ENCODE data around the gene SKA1. TPM values are rescaled to one million over a fixed set of nuclear protein-coding genes. Genes with fewer than 3 reads are reported as not detected.
"Not testable (repeated sequence)": the region's sequence is repeated elsewhere in the genome, so short reads cannot be mapped to it uniquely, and the experiment has no call there.

SKA1 gene
- total and polyA plus RNA-seq, 8 donors, result 0.05 to 0.86 (median 0.37) TPM

DNA sequence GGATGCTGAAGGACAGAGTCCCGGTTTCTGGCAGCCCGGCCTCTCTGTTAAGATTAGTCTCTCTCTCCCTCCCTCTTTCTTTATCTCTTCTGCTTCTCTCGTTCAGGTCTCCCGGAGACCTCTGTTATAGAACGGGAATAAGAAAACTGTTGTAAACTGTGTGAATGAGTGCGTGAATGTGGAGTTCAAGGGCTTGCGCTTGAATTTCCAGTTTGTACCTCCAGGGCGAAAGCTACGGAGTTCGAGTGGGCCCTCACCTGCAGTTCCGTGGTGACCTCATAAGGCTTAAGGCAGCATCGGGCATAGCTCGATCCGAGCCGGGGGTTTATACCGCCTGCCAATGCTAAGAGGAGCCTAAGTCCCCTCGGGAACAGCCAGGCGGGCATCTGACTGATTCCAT is 26.4 kb downstream of the SKA1 start:
- H3K9me3 ChIP-seq, result no peaks in the 10 kb centered on the region
- TF ChIP-seq, protein P1, sequence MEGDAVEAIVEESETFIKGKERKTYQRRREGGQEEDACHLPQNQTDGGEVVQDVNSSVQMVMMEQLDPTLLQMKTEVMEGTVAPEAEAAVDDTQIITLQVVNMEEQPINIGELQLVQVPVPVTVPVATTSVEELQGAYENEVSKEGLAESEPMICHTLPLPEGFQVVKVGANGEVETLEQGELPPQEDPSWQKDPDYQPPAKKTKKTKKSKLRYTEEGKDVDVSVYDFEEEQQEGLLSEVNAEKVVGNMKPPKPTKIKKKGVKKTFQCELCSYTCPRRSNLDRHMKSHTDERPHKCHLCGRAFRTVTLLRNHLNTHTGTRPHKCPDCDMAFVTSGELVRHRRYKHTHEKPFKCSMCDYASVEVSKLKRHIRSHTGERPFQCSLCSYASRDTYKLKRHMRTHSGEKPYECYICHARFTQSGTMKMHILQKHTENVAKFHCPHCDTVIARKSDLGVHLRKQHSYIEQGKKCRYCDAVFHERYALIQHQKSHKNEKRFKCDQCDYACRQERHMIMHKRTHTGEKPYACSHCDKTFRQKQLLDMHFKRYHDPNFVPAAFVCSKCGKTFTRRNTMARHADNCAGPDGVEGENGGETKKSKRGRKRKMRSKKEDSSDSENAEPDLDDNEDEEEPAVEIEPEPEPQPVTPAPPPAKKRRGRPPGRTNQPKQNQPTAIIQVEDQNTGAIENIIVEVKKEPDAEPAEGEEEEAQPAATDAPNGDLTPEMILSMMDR (IDR thresholded peaks at IDR 0.05), result no peak
- H3K4me3 ChIP-seq, result no peak overlapping the region
- DNase-seq, result peak in 1 of 6 donors; percentile 43
- intact Hi-C loops (cut with DNase I), result no loop called here
- H3K36me3 ChIP-seq, result no peaks in the 10 kb centered on the region
- ATAC-seq, result no peak
- WGBS, 2 donors, result 86 to 88% methylated on average over 18 of the region's 18 CpGs
- H3K27ac ChIP-seq, result no peak overlapping the region
- FAIRE-seq, result no peak
- H3K27me3 ChIP-seq, result no peaks in the 10 kb centered on the region
- peaks cover 0 to 11% (median 7%) of the 10 kb centered on the region in 3 donors for H3K4me1 ChIP-seq

DNA sequence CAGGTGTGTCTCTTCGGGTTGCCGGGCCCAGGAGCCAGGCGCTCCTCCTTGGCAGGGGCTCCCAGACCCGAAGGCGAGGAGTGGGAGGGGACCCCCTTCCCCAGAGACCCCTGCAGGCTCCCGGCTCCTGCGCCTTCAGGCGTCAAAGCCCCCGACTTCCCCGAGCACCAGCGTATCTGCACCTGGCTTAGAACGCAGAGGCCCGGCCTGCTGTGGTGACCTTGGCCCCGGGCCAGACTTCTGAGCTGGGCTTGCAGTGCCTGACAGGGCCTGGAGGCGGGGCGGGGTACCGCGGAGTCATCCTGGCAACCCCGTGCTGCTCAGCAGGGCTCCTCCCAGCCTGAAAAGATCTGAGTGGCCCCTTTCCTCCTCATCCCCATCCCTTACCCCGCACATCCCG is 27.0 kb downstream of the SKA1 start:
- H3K36me3 ChIP-seq, result no peaks in the 10 kb centered on the region
- H3K27me3 ChIP-seq, result no peaks in the 10 kb centered on the region
- FAIRE-seq, result no peak
- H3K9me3 ChIP-seq, result no peaks in the 10 kb centered on the region
- H3K4me1 ChIP-seq, result peaks cover 0 to 11% (median 7%) of the 10 kb centered on the region in 3 donors
- TF ChIP-seq, protein P1 (IDR thresholded peaks at IDR 0.05), result peak in 2 of 4 donors; percentile 20 to 32
- peak; percentile 97 to 100 (median 99) for ATAC-seq
- 11% methylated on average over 21 of the region's 21 CpGs for WGBS, 2 donors
- intact Hi-C loops (cut with DNase I), result no loop called here
- H3K4me3 ChIP-seq, result no peak overlapping the region
- H3K27ac ChIP-seq, result no peak overlapping the region
- peak; percentile 92 to 99 (median 95) for DNase-seq

DNA sequence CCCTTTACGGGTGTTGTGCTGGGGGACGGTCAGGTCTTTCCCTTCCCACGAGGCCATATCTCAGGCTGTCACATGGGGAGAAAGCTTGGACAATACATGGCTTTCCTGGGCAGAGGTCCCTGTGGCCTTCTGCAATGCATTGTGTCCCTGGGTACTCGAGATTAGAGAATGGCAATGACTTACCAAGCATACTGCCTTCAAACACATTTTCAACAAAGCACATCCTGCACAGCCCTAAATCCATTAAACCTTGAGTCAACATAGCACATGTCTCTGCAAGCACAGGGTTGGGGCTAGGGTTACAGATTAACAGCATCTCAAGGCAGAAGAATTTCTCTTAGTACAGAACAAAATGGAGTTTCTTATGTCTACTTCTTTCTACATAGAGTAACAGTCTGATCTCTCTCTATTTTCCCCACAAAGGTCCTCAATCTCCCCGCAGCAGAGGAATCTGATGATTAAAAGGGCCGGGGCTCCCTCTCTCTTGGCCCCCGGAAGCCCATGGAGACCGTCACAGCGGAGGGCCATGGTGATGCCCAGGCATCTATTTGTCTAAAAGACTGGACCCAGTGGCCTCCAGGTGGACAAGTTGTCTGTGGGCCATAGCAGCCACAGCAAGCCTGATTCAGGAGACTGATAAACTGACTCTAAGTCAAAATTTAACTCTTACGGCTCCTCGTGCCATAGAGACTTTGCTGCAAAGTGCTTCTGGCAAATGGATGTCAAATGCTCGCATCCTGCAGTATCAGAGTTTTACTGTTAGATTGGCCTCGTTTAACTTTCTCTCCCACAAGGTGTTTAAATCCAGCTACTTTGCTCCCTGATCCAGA is 30.1 kb downstream of the SKA1 start:
- H3K9me3 ChIP-seq; H3K27me3 ChIP-seq; H3K36me3 ChIP-seq; FAIRE-seq; H3K4me3 ChIP-seq; H3K27ac ChIP-seq; ATAC-seq; DNase-seq; intact Hi-C loops (cut with DNase I): not testable (repeated sequence)
- peaks cover 0 to 11% (median 7%) of the 10 kb centered on the region in 3 donors for H3K4me1 ChIP-seq
- WGBS, 2 donors, result 64 to 66% methylated on average over 13 of the region's 13 CpGs

DNA sequence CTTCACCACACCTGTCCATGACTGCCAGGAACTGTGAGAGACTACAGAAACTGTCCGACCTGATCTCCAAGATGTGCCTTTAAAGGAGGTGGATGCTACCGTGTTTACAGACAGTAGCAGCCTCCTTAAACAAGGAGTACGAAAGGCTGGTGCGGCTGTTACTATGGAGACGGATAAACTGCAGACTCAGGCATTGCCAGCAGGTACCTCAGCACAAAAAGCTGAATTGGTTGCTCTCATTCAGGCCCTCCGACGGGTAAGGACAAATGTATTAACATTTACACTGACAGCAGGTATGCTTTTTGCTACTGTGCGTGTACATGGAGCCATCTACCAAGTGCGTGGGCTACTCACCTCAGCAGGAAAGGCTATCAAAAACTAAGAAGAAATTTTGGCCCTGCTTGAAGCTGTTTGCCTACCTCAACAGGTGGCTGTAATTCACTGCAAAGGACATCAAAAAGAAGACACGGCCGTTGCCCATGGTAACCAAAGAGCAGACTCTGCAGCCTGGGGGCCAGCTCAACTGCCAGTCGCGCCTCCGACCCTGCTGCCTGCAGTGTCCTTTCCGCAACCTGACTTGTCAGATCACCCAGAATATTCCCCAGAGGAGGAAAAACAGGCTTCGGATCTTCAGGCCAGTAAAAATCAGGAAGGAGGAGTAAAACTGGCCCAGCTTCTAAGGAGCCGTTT is 30.9 kb downstream of the SKA1 start:
- WGBS, 2 donors, result 80% methylated on average over 17 of the region's 17 CpGs
- TF ChIP-seq, protein P1 (IDR thresholded peaks at IDR 0.05), result no peak
- peak in 2 of 4 donors; percentile 21 to 48 for ATAC-seq
- Histone ChIP-seq H3K4me1 (peaks cover 0 to 11% (median 7%) of the 10 kb centered on the region in 3 donors), H3K36me3 (no peaks in the 10 kb centered on the region), H3K4me3 (no peak overlapping the region), H3K27me3 (no peaks in the 10 kb centered on the region), H3K27ac (no peak overlapping the region), H3K9me3 (no peaks in the 10 kb centered on the region)
- DNase-seq, result no peak
- FAIRE-seq, result no peak
- intact Hi-C loops (cut with DNase I), result no loop called here

DNA sequence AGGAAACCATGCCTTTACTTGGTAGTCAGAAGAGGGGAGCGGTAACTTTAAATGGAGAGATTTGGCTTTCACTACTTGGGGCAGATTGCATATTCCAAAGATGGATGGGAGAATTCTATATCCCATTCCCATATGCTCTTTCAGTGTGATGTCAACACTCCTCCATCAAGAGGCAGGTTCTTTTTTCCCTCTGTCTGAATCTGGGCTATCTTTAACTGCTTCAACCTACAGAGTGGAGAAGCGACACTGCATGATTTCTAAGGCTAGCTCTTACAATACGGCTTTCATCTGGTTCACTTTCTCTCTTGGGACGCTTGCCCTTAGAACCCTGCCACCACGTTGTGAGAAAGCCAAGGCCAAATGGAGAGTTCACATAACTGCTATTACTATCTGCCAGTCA is 34.4 kb downstream of the SKA1 start:
- ATAC-seq (no peak), FAIRE-seq (no peak), DNase-seq (no peak)
- intact Hi-C loops (cut with DNase I), result no loop called here
- TF ChIP-seq, protein P1 (IDR thresholded peaks at IDR 0.05), result no peak
- no peak overlapping the region for H3K4me3 ChIP-seq
- 57 to 62% methylated on average over 5 of the region's 5 CpGs for WGBS, 2 donors
- H3K27ac ChIP-seq, result no peak overlapping the region
- H3K4me1 ChIP-seq, result peaks cover 0 to 2% (median 0%) of the 10 kb centered on the region in 3 donors
- no peaks in the 10 kb centered on the region for H3K9me3 ChIP-seq
- no peaks in the 10 kb centered on the region for H3K27me3 ChIP-seq
- H3K36me3 ChIP-seq, result no peaks in the 10 kb centered on the region
